ENCODE results near the gene GPR108. TPM values are rescaled to one million over a fixed set of nuclear protein-coding genes. Genes with fewer than 3 reads are reported as not detected.
"Not testable (repeated sequence)": the region's sequence is repeated elsewhere in the genome, so short reads cannot be mapped to it uniquely, and the experiment has no call there.

GPR108 gene
- polyA plus RNA-seq (2011; rRNA removed) = 34.5 and 50.8 TPM in 2 replicates
- polyA minus RNA-seq (2011; rRNA and poly(A)+ RNA removed) = 52.0 and 63.3 TPM in 2 replicates

DNA sequence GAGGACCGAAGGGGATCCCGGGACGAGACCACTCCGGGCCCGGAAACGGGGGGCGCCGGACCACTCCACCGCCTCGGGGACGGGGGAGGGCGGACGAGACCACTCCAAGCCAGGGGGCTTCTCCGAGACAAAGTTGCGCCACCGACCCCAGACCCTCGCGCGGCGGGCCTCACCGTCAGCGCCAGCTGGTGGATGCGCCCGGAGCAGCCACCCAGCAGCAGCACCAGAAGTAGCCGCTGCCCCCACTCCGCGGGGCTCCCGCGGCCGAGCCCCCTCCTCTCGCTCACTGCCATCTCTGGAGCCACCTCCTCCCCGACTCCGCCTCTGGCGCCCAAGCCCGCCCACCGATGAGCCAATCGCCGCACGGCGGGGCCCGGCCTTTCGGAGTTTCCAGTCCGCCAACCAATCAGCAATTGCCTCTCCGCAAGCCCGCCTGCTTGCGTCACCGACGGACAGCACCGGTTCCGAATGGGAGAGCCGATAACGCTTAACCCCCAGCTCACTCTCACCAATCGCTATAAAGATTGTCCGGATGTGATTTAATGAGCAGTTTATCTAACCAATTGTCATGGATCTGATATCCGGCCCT is at the start of gene GPR108:
TSS of gene GPR108 (minus strand) at position 297 of the 589 bp plus-strand sequence. CDS start at position 293, 4 bp downstream.
- Histone ChIP-seq H3K27ac (ENCODE audit: low read depth, low read length) (peak within 1 kb of the TSS; percentile 89), H3K27me3 (ENCODE audit: control insufficient read depth, insufficient read depth, low read length) (no peaks in the 10 kb centered on the region), H3K9me3 (ENCODE audit: control insufficient read depth, insufficient read depth, low read length) (no peaks in the 10 kb centered on the region; the same call in 1 of the 2 replicates), H3K4me3 (ENCODE audit: low read depth, low read length) (peak within 1 kb of the TSS; percentile 81)
- CTCF ChIA-PET = interaction anchor here (0.6 to 2.7 kb wide), 7 partner anchors 10 to 221 kb away, joined by 3 to 33 read pairs (median 4); no protein-coding TSS in a partner anchor
- TF ChIP-seq, protein P1, sequence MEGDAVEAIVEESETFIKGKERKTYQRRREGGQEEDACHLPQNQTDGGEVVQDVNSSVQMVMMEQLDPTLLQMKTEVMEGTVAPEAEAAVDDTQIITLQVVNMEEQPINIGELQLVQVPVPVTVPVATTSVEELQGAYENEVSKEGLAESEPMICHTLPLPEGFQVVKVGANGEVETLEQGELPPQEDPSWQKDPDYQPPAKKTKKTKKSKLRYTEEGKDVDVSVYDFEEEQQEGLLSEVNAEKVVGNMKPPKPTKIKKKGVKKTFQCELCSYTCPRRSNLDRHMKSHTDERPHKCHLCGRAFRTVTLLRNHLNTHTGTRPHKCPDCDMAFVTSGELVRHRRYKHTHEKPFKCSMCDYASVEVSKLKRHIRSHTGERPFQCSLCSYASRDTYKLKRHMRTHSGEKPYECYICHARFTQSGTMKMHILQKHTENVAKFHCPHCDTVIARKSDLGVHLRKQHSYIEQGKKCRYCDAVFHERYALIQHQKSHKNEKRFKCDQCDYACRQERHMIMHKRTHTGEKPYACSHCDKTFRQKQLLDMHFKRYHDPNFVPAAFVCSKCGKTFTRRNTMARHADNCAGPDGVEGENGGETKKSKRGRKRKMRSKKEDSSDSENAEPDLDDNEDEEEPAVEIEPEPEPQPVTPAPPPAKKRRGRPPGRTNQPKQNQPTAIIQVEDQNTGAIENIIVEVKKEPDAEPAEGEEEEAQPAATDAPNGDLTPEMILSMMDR (IDR thresholded peaks at IDR 0.05; ENCODE audit: low read depth, low read length) = no peak
- DNase-seq (ENCODE audit: low read depth, low spot score) = peak; percentile 100
- POLR2A ChIA-PET = interaction anchor here (0.7 to 1.2 kb wide), 3 partner anchors 126 to 221 kb away, joined by 3 to 5 read pairs (median 4); partner anchors contain the start of gene TNFSF9

DNA sequence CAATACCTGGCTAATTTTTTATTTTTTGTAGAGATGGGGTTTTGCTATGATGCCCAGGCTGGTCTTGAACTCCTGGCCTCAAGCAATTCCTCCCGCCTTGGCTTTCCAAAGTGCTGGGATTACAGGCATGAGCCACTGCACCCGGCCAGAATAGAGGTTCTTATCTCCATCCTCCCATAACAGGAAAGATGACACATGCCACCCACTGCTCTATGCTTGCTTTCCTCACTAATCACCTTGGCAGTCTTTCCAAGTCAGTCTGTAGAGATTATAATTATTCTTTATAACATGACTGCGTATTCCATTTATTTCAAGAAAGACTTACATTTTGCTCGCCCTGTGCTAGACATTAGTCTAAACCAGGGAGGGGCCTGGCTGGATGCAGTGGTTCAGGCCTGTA is 41.8 kb upstream of the GPR108 start:
- no peaks in the 10 kb centered on the region for H3K9me3 ChIP-seq (ENCODE audit: control insufficient read depth, insufficient read depth, low read length)
- TF ChIP-seq, protein P1 (IDR thresholded peaks at IDR 0.05; ENCODE audit: low read depth, low read length) = no peak
- CTCF ChIA-PET = no interaction called here
- no peak for DNase-seq (ENCODE audit: low read depth, low spot score)
- no peak overlapping the region for H3K27ac ChIP-seq (ENCODE audit: low read depth, low read length)
- no peaks in the 10 kb centered on the region for H3K27me3 ChIP-seq (ENCODE audit: control insufficient read depth, insufficient read depth, low read length)
- POLR2A ChIA-PET = no interaction called here
- no peak overlapping the region for H3K4me3 ChIP-seq (ENCODE audit: low read depth, low read length)

DNA sequence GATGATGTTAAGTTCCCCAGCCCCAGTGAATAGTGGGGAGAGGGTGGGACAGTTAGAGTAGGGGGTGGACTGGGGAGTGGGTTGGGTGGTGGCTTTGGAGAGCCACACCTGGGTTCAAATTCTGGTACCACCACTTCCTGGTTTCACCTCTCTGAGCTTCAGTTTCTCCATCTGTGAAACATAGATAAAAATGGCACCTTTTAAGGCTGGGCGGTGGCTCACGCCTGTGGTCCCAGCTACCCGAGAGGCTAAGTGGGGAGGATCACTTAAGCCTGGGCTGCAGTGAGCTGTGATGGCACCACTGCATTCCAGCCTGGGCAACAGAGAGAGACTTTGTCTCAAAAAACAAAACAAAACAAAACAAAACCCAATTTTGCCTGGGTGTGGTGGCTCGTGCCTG is 41.0 kb upstream of the GPR108 start:
- DNase-seq (ENCODE audit: low read depth, low spot score) = no peak
- ChIA-PET CTCF (no interaction called here), POLR2A (no interaction called here)
- no peaks in the 10 kb centered on the region for H3K27me3 ChIP-seq (ENCODE audit: control insufficient read depth, insufficient read depth, low read length)
- no peak overlapping the region for H3K27ac ChIP-seq (ENCODE audit: low read depth, low read length)
- H3K4me3 ChIP-seq (ENCODE audit: low read depth, low read length) = no peak overlapping the region
- TF ChIP-seq, protein P1 (IDR thresholded peaks at IDR 0.05; ENCODE audit: low read depth, low read length) = no peak
- no peaks in the 10 kb centered on the region; the same call in 1 of the 2 replicates for H3K9me3 ChIP-seq (ENCODE audit: control insufficient read depth, insufficient read depth, low read length)

DNA sequence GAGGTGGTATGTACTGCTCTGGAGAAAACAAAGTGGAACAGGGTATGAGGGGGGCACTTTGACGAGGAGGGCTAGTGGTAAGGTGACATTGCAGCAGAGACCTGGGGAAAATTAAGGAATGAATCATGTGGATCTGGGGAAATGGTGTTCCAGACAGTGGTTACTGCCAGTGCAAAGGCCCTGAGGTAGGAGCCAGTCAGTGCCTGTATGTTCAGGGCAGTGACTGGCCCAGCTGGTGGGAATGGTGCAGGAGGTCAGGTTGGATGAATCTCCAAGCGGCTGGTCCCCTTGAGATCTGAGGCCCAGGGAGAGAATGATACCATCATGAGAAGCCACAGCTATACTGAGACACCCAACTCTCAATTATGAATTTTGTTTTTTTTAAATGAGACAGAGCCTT is 40.1 kb upstream of the GPR108 start:
- TF ChIP-seq, protein P1 (IDR thresholded peaks at IDR 0.05; ENCODE audit: low read depth, low read length) = no peak
- Histone ChIP-seq H3K9me3 (ENCODE audit: control insufficient read depth, insufficient read depth, low read length) (peaks cover 4% of the 10 kb centered on the region; the same call in 1 of the 2 replicates), H3K27ac (ENCODE audit: low read depth, low read length) (no peak overlapping the region), H3K27me3 (ENCODE audit: control insufficient read depth, insufficient read depth, low read length) (no peaks in the 10 kb centered on the region), H3K4me3 (ENCODE audit: low read depth, low read length) (no peak overlapping the region)
- CTCF ChIA-PET = no interaction called here
- DNase-seq (ENCODE audit: low read depth, low spot score) = no peak
- POLR2A ChIA-PET = no interaction called here

DNA sequence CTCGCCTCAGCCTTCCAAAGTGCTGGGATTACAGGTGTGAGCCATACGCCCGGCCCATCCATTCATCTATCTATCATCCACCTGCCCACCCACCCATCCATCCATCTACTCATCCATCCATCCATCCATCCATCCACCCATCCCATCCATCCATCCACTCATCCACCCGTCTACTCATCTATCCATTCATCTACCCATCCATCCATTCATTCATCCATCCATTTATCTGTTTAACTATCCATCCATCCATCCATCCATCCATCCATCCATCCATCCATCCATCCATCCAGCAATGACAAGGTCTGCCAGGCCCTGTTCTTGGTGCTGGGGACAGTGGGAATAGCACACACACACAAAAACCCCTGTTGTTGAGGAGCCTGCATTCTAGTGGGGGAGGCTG is 39.6 kb upstream of the GPR108 start:
- Histone ChIP-seq H3K9me3 (ENCODE audit: control insufficient read depth, insufficient read depth, low read length) (peaks cover 4% of the 10 kb centered on the region; the same call in 1 of the 2 replicates), H3K4me3 (ENCODE audit: low read depth, low read length) (no peak overlapping the region), H3K27ac (ENCODE audit: low read depth, low read length) (no peak overlapping the region), H3K27me3 (ENCODE audit: control insufficient read depth, insufficient read depth, low read length) (no peaks in the 10 kb centered on the region)
- TF ChIP-seq, protein P1 (IDR thresholded peaks at IDR 0.05; ENCODE audit: low read depth, low read length) = no peak
- POLR2A ChIA-PET = no interaction called here
- no peak for DNase-seq (ENCODE audit: low read depth, low spot score)
- CTCF ChIA-PET = no interaction called here

DNA sequence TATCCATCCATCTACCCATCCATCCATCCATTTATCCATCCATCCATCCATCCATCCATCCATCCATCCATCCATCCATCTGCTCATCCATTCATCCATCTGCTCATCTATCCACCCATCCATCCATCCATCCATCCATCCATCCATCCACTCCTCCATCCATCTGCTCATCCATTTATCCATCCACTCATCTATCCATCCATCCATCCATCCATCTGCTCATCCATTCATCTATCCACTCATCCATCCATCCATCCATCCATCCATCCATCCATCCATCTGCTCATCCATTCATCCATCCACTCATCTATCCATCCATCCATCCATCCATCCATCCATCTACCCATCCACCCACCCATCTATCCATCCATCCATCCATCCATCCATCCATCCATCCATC is 38.7 kb upstream of the GPR108 start:
- H3K27ac ChIP-seq (ENCODE audit: low read depth, low read length); H3K27me3 ChIP-seq (ENCODE audit: control insufficient read depth, insufficient read depth, low read length); DNase-seq (ENCODE audit: low read depth, low spot score); H3K4me3 ChIP-seq (ENCODE audit: low read depth, low read length); CTCF ChIA-PET; H3K9me3 ChIP-seq (ENCODE audit: control insufficient read depth, insufficient read depth, low read length); POLR2A ChIA-PET: not testable (repeated sequence)

Data from AG04450 (cell line).